Adrenal gland (tissue), 12 donors: Measurements from ENCODE around the gene LZTR1. TPM values are rescaled to one million over a fixed set of nuclear protein-coding genes. Genes with fewer than 3 reads are reported as not detected.
A peak's percentile ranks its signal among the peaks of the same experiment; 100 is the strongest.
"Not testable (repeated sequence)": the region's sequence is repeated elsewhere in the genome, so short reads cannot be mapped to it uniquely, and the experiment has no call there.

ENCODE experiments used
- DNase-seq, 7 donors: peaks; one replicate each; pipeline ENCODE4 v3.0.0-alpha.2; 2019 to 2020
- H3K27ac ChIP-seq, 5 donors: fragments of 200-600 bp; sonication (generic) in 4 of 5; 1 replicate in 3 of 5; 2 replicates in 2 of 5; pipeline versions ENCODE4 v1.5.1 to v1.8.0; 2016 to 2020; ENCODE audit warnings: mild to moderate bottlenecking in 1 of 5
- H3K27me3 ChIP-seq: fragments of 200-600 bp; 2 replicates; pipeline ENCODE4 v1.8.0; 2021
- H3K36me3 ChIP-seq, 2 donors: fragments of 200-600 bp; replicated peaks in 1 of 2; 1 replicate in 1 of 2; 2 replicates in 1 of 2; pipeline versions ENCODE4 v1.5.1 to v1.8.0; 2018 to 2022
- H3K4me1 ChIP-seq, 2 donors: fragments of 200-600 bp; replicated peaks in 1 of 2; 1 replicate in 1 of 2; 2 replicates in 1 of 2; pipeline versions ENCODE4 v1.5.1 to v1.8.0; 2018 to 2021
- H3K4me3 ChIP-seq, 4 donors: fragments of 200-600 bp; sonication (generic) in 3 of 4; one replicate each; pipeline ENCODE4 v1.5.1; 2016 to 2018
- H3K9me3 ChIP-seq, 3 donors: fragments of 200-600 bp; sonication (generic) in 1 of 3; replicated peaks in 1 of 3; 1 replicate in 2 of 3; 2 replicates in 1 of 3; pipeline versions ENCODE4 v1.5.1 to v1.8.0; 2016 to 2021
- CTCF ChIP-seq, 6 experiments: fragments of 450-650 bp in 4 of 6; fragments of 200-600 bp in 2 of 6; sonication (generic) in 1 of 6; IDR thresholded peaks; 1 replicate in 5 of 6; 2 replicates in 1 of 6; pipeline versions ENCODE4 v1.5.1 to v1.8.0; 2016 to 2021; ENCODE audit warnings: antibody characterized with exemption in 6 of 6, mild to moderate bottlenecking in 2 of 6, moderate library complexity in 1 of 6
- POLR2A ChIP-seq, 2 donors: fragments of 450-650 bp; IDR thresholded peaks; one replicate each; pipeline ENCODE4 v1.6.1; 2017; ENCODE audit warnings: antibody characterized with exemption in 2 of 2, mild to moderate bottlenecking in 2 of 2, moderate library complexity in 1 of 2
- WGBS, 4 donors: extraction: QIAGEN DNeasy Blood & Tissue Kit in 2 of 4; methylation state at CpG; one replicate each; pipeline versions ENCODE4 v1.1.5 to v1.1.7; 2013 to 2017; 5-methylcytosine and 5-hydroxymethylcytosine counted together
- intact Hi-C, 2 donors: fragments of 100-400 bp; cut with DNase I; formaldehyde crosslinking; loops; one replicate each; pipeline versions ENCODE4 v1.14.1 to v1.15.0; 2022 to 2023
- polyA plus RNA-seq, 3 donors: library from polyadenylated mRNA; stranded (reverse); fragments of 200-250 nt in 2 of 3; fragments of 350-450 nt in 1 of 3; fragmentation: Illumina TruSeq in 1 of 3; extraction: RNeasy Lipid Tissue Mini Kit (QIAGEN cat#74804) in 1 of 3; gene quantifications; one replicate each; pipeline ENCODE4 v1.2.3, GENCODE V29; 2013 to 2014
- total RNA-seq, 9 donors: library from RNA; depleted of rRNA in 4 of 9; stranded (reverse); fragments of >200 nt in 4 of 9; fragments of 120-200 nt in 1 of 9; fragmentation: NEBNext Ultra II Directional in 1 of 9; extraction: Animal tissue kit (Norgen Biotek cat#: 25700) in 1 of 9; gene quantifications; one replicate each; pipeline versions ENCODE4 v1.1.0 to v1.2.4, GENCODE V29; 2013 to 2023
- donor health status: healthy with polysubstance abuse.
- donor health status: Bipolar disorder and iron deficiency.
- donor health status: DM: yes; HTN: yes; CAD: no.
- donor health status: DM: no; HTN: no; CAD: no.
- donor health status: DM: no; HTN: no; CAD: no.
- donor health status: DM: yes; HTN: yes; CAD: no.

The LZTR1 gene
- total and polyA plus RNA-seq, 12 donors, result 32.6 to 100 (median 55.8) TPM

- intact Hi-C loops, result no loop called here
These were observed 44.9 kb upstream of the LZTR1 start for GRCh38 chr22:20937031-20937793.

GRCh38 chr22:20937794-20938671, 44.1 kb upstream of the LZTR1 start:
- Histone ChIP-seq H3K36me3 (peaks cover 0 to 18% of the 10 kb centered on the region in 2 donors), H3K27ac (no peak overlapping the region), H3K27me3 (no peaks in the 10 kb centered on the region), H3K9me3 (no peaks in the 10 kb centered on the region), H3K4me3 (no peak overlapping the region), H3K4me1 (peaks cover 4 to 49% of the 10 kb centered on the region in 2 donors)
- intact Hi-C loops, result no loop called here
- 77 to 83% (median 80%) methylated on average over 8 of the region's 8 CpGs for WGBS, 4 donors
- DNase-seq, result no peak
- TF ChIP-seq POLR2A (IDR thresholded peaks at IDR 0.05) (no peak), CTCF (IDR thresholded peaks at IDR 0.05) (no peak)

More at GRCh38 chr22:20937031-20937793, 44.9 kb upstream of the LZTR1 start:
- H3K9me3 ChIP-seq, result no peaks in the 10 kb centered on the region
- 63 to 77% (median 70%) methylated on average over 10 to 12 of the region's 12 CpGs for WGBS, 4 donors
- TF ChIP-seq CTCF (IDR thresholded peaks at IDR 0.05), result no peak
- H3K4me1 ChIP-seq, result peaks cover 6 to 46% of the 10 kb centered on the region in 2 donors
- peaks cover 0 to 18% of the 10 kb centered on the region in 2 donors for H3K36me3 ChIP-seq
- no peak overlapping the region for H3K4me3 ChIP-seq
- H3K27ac ChIP-seq, result no peak overlapping the region
- no peak for DNase-seq
- H3K27me3 ChIP-seq, result no peaks in the 10 kb centered on the region

GRCh38 chr22:20939457-20940185, 42.5 kb upstream of the LZTR1 start:
- H3K4me3 ChIP-seq, DNase-seq, H3K27me3 ChIP-seq, intact Hi-C loops, H3K9me3 ChIP-seq: not testable (repeated sequence)
- peaks cover 4 to 49% of the 10 kb centered on the region in 2 donors for H3K4me1 ChIP-seq
- WGBS, 4 donors, result 92 to 98% (median 96%) methylated on average over 14 of the region's 14 CpGs
- peak overlapping the region in 1 of 5 donors; percentile 7 for H3K27ac ChIP-seq
- peaks cover 0 to 11% of the 10 kb centered on the region in 2 donors for H3K36me3 ChIP-seq

- H3K4me3 ChIP-seq, result no peak overlapping the region
- 63 to 82% (median 81%) methylated on average over 3 of the region's 3 CpGs for WGBS, 4 donors
- peak overlapping the region in 1 of 5 donors; percentile 7 for H3K27ac ChIP-seq
- peaks cover 4 to 49% of the 10 kb centered on the region in 2 donors for H3K4me1 ChIP-seq
- DNase-seq, result no peak
- no peaks in the 10 kb centered on the region for H3K27me3 ChIP-seq
- H3K36me3 ChIP-seq, result peaks cover 0 to 11% of the 10 kb centered on the region in 2 donors
- TF ChIP-seq POLR2A (IDR thresholded peaks at IDR 0.05), result no peak
- no peak for TF ChIP-seq CTCF (IDR thresholded peaks at IDR 0.05)
- no peaks in the 10 kb centered on the region for H3K9me3 ChIP-seq
- intact Hi-C loops, result no loop called here
These were observed 41.9 kb upstream of the LZTR1 start for GRCh38 chr22:20940186-20940651.
